ENCODE measurements around the gene PSMB10.

DNA sequence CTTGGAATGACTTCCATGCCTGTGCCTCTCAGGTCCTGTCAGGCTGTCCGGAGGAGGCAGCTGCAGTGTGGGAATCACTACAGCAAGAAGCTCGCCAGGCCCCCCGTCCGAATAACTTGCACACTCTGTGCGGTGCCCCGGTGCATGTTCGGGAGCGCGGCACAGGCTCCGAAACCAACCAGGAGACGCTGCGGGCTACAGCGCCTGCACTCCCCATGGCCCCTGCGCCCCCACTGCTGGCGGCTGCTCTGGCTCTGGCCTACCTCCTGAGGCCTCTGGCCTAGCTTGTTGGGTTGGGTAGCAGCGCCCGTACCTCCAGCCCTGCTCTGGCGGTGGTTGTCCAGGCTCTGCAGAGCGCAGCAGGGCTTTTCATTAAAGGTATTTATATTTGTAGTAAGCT is 50.7 kb downstream of the PSMB10 start:
- no peak for TF ChIP-seq POLR2AphosphoS5 (IDR thresholded peaks at IDR 0.05; ENCODE audit: low read depth, low read length)
- TF ChIP-seq TAF1 (IDR thresholded peaks at IDR 0.05; ENCODE audit: borderline replicate concordance, insufficient read depth, low read length): no peak
- TF ChIP-seq, protein P1, sequence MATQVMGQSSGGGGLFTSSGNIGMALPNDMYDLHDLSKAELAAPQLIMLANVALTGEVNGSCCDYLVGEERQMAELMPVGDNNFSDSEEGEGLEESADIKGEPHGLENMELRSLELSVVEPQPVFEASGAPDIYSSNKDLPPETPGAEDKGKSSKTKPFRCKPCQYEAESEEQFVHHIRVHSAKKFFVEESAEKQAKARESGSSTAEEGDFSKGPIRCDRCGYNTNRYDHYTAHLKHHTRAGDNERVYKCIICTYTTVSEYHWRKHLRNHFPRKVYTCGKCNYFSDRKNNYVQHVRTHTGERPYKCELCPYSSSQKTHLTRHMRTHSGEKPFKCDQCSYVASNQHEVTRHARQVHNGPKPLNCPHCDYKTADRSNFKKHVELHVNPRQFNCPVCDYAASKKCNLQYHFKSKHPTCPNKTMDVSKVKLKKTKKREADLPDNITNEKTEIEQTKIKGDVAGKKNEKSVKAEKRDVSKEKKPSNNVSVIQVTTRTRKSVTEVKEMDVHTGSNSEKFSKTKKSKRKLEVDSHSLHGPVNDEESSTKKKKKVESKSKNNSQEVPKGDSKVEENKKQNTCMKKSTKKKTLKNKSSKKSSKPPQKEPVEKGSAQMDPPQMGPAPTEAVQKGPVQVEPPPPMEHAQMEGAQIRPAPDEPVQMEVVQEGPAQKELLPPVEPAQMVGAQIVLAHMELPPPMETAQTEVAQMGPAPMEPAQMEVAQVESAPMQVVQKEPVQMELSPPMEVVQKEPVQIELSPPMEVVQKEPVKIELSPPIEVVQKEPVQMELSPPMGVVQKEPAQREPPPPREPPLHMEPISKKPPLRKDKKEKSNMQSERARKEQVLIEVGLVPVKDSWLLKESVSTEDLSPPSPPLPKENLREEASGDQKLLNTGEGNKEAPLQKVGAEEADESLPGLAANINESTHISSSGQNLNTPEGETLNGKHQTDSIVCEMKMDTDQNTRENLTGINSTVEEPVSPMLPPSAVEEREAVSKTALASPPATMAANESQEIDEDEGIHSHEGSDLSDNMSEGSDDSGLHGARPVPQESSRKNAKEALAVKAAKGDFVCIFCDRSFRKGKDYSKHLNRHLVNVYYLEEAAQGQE (IDR thresholded peaks at IDR 0.05; ENCODE audit: insufficient read depth in 1 of 2, low read depth in 2 of 2, low read length in 2 of 2): no peak
- TF ChIP-seq SIN3A (IDR thresholded peaks at IDR 0.05; ENCODE audit: borderline replicate concordance, insufficient read depth, low read length): no peak

Measured in PFSK-1 (cell line).